ENCODE measurements around the gene SLC22A5.

SLC22A5 gene

DNA sequence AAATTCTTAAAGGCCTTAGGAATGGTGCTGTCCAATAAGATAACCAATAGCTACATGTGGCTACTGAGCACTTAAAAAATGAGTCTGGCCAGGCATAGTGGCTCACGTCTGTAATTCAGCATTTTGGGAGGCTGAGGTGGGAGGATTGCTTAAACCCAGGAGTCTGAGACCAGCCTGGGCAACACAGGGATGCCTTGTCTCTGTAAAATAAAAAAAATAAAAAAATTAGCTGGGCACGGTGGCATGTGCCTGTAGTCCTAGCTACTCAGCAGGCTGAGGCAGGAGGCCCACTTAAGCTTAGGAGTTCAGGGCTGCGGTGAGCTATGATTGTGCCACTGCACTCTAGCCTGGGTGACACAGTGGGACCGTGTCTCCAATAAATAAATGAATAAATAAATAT lies 1.3 kb upstream of the SLC22A5 start:
- no peak for DNase-seq

DNA sequence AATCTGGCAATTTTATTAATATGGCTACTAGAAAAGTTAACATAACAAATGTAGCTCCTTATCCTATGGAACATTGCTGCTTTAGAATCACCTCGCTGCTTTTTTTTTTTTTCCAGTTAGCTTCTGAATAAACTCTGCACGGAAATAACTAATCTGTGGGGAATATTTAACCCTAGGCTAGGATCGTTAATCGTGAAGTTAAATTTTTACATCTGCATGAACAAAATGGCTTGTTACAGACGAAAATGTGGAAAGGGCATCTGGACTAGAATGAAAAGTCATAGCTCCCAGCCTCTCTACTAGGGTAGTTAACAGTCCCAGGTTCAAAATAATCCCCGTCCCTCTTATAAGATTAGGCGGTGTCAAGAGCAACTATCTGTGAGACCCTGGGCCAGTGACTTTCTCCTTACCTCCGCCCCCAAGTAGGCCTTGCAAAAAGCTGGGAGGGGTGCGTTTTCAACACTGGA lies 470 bp upstream of the SLC22A5 start:
- DNase-seq: peak; percentile 26

DNA sequence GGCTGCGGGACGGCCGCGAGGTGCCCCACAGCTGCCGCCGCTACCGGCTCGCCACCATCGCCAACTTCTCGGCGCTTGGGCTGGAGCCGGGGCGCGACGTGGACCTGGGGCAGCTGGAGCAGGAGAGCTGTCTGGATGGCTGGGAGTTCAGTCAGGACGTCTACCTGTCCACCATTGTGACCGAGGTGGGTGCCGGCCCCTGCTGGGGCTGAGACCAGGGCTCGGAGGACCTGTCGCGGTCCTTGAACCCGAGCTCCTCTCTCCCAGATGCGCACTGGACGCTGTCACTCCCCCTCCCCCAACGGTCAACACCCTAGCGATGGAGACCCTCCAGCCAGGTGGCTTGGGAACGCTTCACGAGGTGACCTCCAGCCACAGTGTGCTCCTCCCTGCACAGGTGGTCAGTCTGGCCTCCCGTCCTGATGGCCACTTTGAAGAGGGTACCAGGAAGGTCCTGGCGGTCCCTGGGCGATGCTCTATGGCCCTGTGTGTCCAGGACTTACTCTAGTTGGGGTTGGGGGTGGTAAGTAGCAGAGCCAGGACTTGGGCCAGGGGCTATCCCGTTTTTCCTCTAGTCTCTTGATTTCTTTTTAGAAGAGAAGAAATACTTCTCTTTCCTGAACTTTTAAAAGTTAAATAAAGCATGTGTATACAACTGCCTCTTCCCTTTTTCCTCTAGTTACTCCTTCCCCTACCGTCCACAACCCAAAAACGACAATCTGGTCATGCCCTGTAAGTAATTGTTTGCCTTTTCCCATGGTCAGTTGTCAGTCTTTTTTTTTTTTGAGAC lies 866 bp downstream of the SLC22A5 start:
- DNase-seq: no peak

DNA sequence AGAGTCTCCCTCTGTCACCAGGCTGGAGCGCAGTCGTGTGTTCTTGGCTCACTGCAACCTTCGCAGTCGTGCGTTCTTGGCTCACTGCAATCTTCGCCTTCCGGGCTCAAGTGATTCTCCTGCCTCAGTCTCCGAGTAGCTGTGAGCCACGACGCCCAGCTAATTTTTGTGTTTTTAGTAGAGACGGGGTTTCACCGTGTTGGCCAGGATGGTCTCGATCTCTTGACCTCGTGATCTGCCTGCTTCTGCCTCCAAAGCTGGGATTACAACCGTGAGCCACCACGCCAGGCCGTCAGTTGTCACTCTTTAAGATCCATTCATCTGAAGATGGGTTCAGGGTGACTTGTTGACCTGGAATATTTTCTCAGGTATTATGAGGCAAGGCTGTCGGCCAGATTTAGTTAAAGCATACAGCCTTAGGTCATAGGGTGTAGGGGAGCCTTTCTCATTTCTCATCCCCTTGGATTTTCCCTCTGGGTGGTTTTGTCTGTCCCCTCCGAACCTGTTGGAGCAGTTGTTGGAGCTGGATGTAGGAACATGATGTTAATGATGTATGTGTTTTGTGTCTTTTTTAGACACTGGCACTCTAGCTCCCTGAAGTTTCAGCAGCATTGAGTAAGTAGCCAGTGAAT lies 1.6 kb downstream of the SLC22A5 start:
- DNase-seq: no peak

DNA sequence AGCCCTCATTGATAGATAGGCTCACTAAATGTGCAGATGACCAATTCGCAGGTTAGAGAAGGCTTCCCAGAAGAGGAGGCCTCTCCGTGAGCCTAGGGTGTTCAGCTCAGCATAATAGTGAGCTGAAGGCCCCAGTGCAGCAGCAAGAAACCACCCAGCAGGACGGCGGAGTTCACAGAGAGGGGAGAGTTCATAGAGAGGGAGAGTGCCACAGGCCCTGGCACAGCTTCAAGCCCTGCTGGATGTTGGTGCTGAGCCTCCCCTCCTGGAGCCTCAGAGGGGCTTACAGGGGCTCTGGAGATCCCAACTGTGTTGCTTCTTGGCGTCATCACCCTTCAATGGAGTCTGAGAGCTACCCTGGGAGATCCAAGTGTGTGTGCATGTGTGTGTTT lies 2.1 kb downstream of the SLC22A5 start:
- no peak for DNase-seq

DNA sequence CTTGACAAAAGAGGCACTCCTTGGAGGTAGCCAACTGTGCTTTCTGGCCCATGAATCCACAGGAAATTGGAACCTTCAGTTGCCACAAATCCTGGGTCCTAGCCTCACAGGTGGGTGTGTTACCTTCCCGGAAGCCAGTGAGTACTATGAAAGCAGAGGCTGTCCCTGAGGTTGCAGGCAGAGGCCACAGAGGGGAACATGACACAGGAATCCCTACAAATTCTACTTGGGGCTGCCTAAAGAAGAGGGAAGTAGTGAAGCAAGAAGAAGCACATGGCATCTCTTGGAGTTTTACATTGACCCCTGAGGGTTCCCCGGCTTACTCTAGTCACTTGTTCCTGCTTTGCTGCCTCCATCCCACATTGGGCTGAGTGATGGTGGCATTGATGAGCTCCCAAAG lies 2.6 kb downstream of the SLC22A5 start:
- DNase-seq: no peak

DNA sequence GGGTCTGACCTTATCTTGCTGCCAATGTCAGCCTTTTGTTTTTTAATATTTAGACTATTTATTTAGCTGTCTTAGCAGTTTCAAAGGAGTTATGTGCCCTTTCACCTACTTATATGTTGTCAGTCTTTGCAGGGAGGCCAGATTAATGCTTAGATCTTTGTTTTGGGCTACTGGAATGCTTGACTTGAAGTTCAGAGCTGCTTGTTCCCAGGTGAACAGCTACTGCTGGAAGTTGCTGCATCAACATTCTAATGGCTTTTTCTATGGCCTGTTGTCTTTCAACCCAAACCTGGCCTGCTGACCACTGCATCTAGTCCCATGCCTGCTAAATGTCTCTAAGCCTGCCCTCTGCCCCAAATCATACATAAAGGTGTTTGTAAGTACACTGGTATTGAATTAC lies 3.0 kb downstream of the SLC22A5 start:
- DNase-seq: no peak

DNA sequence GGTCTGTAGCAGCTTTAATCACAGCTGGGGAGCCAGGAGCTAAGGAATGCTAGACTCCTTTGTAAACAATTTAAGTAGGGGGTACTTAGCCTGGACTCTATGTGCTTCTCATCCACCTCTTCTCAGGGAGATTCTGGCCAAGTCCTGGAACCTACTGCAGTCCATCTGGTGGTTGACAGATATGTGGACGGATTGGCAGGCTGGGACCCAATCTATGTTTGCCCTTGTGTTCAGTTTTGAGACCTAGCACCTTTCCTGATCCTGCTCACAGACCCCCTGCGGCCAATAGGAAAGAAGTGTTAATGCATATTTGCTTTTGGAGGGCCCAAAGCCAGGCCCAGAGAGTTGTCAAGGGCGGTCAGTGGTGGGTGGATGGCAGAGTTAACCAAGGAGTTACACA lies 6.4 kb downstream of the SLC22A5 start:
- DNase-seq: no peak

DNA sequence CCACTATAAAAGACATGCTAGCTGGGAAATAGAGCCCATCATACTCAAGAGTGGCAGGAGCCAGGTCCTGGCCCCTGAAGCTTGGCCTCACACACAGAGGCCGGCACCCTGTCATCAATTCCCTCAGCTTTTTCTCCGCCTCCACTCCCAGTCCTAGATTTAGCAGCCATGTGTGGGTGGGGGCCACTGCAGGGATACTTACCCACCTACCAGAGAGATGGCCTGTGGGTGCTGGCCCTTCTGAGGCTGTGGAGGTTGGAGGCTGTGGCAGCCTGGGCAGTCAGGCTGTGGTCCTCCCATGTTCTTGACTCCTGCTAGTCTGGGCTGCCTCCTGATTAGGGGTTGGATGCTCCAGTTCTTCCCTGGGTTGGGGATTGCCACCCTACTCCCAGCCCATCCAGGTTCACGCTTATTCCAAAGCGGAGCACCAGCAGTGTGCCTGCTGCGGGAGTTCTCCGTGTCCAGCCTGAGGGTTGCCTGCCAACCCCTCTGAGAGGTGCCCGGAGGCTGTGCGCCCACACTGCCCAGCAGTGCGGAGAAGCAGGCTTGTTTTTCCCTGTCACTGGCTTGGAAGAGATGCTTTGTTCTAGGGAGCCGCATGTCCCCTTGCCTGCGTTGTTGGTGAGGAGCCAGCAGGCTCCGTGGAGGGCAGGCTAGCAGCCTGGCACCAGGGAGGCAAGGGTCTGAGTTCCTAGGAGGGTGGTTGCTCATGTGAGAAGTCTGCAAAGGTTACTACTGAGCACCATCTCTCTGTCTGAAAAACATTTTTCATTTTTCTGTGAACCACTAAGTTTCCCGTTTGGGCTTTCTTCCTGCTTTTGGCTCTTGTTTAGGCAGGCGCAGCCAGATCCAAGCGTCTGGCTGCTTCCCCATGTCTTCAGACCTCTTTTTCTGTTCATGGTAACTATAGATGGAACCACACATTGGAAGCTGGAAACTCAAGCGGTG lies 7.5 kb downstream of the SLC22A5 start:
- DNase-seq: no peak

DNA sequence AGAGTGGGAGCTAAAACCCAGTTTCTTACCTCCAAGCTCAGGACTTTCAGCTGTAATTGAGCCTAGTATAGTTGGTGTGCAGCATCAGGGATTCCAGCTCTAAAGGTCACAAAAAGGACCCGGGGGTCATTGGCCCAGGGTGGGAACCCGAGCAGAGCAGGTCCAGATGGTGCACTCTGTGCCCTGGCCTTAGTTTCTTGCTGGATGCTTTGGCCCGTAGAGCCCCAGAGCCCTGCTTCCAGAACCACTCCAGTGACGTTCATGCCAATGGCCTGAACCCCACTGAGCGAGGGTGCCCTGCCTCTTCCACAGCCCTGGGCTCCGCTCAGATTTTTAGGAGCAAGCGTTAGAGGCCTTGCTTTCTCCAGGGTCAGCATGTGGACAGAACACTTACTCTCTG lies 8.2 kb downstream of the SLC22A5 start:
- no peak for DNase-seq

DNA sequence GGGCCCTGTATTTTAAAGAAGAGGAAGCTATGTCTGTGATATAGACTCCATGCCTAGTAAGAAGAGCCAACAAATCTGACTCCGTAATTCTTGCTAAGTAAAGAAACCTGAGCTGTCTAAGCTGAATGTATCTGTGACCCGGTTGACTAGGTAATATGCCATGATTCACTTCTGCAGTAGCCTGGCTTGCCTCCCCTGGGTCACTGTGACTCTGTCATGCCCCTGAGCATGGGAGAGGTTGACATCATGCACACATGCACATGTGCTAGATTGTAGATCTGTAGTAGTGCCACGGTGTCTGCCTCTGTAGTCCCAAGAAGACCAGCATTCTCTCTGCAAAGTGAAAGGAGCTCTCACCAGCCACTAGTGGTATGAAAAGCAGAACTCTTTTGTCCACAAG lies 9.1 kb downstream of the SLC22A5 start:
- DNase-seq: no peak

DNA sequence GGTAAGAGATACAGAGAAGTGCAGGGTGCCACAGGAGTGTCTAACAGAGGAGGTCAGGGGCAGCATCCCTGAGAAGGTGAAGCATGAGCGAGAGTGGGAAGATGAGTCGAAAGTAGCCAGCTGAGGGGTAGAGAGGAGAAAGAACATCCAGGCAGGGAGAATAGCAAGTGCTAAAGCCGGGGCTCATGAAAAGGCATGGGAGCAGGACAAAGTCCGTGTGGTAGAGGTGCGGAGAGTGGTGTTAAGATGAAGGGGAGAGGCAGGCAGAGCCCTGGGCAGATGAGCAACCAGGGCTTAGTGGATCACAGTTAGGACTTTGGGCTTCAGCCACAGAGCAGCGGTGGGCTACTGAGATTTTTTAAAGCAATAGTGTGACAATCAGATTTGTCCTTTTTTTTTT lies 10.5 kb downstream of the SLC22A5 start:
- DNase-seq: no peak

DNA sequence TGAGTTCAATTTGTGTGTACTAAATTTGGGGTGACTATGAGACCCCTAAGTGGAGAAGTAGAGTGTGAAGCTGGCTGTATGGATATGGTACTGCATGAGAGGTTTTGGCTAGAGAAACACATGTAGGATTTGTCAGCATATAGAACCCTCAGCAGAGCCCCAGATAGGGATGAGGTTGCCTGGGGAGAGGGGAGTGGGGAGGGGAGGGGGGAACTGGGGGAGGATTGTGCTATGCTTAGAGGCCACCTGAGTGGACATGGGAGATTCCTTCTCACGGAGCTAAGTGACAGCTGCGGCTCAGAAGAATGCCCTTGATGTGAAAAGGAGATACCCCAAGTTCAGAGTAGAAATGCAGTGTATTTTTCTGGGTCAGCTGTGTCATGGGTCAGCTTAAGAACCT lies 11.2 kb downstream of the SLC22A5 start:
- no peak for DNase-seq

DNA sequence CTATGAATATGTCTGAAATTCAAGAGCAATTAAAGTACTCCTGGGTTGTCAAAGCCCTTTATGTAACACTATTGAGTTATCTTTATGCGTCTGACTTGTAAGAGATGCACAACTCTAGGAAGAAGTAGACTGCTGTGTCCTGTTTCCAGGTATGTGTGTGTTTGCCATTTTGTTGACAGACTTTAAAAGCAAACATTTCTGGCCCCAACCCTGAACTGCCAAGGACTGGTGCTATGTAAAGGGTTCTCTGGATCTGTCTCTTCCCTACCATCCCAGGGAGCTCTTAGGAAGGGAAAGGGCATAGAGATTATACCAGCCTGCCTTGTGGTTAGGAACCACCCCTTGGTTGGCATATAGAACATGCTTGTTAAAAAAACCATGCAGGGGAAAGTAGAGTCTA lies 12.1 kb downstream of the SLC22A5 start:
- DNase-seq: no peak

DNA sequence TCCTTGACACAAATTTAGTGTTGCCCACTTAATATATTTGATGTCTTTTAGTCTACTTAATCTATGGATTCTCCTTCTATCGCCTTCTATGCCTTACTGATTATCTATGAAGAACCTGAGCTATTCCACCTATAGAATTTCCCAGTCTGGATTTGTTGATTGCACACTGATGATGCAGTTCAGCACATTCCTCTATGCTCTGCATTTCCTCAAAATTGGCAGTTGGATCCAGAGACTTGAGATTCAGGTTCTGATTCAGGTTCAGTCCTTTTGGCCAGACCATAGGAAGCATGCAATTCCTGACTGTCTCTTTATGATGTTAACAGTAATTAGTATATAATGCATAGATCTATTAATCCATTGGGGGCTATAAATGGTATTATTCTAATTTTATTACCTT lies 13.8 kb downstream of the SLC22A5 start:
- DNase-seq: no peak

DNA sequence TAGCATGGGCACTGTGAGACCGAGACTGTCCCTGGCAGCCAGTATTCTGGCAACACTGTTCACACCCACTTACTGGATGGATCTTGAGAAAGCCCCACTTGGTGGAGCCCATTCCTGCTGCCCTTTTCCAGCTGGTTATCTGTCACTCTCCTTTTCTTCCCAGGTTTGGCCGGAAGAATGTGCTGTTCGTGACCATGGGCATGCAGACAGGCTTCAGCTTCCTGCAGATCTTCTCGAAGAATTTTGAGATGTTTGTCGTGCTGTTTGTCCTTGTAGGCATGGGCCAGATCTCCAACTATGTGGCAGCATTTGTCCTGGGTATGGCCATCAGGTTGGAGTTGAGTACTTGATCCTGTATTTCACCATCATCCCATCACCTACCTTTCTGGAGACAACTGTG lies 14.5 kb downstream of the SLC22A5 start:
- no peak for DNase-seq

DNA sequence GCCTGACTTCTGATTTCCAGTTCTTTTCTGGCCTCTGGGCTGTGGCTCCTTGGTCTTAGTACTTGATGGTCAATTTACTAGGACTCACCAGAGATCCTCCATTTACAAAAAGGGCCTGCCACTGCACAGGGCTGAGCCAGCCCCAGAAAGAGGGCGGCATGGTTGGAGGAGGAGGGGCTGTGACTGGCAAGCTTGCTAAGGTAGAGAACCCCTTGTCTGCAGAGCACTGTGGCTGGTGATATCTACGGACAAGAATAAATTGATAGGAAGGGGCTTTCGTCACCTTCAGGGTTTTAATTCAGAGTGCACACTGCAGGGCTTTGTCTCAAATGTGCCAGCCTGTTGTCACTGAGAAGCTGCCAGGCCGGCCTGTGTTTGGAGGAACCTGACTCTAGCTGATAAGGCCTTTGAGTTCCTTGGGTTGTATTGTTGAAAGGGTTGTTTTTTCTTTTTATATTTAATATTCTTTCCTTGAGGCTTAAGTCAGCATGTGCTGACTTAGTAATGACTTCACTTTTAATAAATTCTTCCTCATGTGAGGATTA lies 15.1 kb downstream of the SLC22A5 start:
- DNase-seq: no peak

DNA sequence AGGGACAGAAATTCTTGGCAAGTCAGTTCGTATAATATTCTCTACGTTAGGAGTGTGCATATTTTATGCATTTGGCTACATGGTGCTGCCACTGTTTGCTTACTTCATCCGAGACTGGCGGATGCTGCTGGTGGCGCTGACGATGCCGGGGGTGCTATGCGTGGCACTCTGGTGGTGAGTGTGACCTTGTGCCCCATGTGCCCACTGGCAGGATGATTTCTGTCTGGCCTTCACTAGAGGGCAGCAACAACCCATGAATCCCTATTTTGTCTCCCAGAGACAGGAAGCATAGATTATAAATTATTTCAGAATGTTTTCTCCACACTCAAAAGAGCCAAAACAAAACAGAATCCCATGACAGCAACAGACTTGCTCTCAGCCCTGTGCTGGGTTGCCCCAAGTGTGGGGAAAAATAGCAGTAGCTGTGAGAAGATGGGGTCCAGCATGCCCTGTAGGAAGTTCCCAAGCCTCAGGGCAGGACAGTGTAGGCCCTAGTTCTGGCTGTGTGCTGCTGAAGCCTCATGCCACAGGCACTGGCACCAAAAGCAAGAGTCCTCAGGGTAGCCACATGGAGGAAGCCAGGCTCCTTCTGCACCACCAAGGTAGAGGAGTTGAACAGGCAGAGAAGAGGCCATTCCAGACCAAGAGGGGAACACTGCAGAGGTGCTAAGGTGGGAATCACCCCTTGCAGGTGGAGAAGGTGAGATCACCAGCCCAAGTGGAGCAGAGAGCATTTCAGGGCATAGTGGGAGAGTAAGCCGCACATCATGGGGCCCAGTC lies 16.0 kb downstream of the SLC22A5 start:
- DNase-seq: no peak

DNA sequence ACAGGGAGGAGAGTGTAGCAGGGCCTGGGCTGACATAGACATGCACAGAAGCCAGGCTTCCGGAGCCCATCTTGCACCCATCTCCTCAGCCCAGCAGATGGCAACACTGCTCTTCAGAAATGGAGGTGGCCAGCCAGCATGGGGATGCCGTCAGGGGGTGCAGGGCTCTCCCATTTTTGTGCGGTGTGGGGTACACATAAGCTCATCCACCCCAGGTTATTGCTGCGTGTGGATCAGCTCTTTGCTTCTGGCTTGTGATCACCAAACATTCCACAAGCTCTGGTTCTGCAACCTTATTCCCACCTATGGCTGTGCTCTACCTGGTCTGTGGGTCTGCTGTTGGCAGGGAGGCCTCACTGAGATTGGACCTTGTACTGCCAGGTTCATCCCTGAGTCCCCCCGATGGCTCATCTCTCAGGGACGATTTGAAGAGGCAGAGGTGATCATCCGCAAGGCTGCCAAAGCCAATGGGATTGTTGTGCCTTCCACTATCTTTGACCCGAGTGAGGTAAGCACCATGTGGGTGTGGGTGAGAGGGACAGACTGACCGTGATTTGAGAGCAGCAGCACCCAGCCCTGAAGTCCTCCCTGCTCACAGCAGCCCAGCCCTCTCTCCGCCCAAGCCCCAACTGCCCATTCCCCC lies 17.3 kb downstream of the SLC22A5 start:
- DNase-seq: peak; percentile 9

DNA sequence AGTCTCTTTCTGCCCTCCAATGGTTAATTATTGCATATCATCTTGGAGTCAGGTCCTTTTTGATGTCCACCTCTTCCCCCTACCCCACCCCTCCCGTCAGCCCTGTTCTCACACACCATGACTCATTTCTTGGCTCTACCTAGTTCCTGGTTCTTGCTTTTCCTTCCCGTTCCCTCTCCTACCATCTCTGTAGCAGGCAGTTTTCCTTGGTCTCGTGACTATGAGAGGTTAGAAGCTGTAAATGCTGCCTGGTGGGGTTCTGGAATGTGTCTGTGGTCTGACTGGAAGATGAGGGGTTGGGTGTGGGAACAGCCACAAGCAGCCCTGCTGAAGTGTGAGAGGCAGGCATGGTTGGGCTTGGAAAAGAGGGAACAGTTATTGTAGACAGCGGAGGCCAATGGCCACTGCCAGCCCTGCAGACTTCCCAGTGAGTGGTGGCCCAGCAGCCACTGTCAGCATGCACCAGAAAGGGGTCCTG lies 18.2 kb downstream of the SLC22A5 start:
- DNase-seq: no peak

DNA sequence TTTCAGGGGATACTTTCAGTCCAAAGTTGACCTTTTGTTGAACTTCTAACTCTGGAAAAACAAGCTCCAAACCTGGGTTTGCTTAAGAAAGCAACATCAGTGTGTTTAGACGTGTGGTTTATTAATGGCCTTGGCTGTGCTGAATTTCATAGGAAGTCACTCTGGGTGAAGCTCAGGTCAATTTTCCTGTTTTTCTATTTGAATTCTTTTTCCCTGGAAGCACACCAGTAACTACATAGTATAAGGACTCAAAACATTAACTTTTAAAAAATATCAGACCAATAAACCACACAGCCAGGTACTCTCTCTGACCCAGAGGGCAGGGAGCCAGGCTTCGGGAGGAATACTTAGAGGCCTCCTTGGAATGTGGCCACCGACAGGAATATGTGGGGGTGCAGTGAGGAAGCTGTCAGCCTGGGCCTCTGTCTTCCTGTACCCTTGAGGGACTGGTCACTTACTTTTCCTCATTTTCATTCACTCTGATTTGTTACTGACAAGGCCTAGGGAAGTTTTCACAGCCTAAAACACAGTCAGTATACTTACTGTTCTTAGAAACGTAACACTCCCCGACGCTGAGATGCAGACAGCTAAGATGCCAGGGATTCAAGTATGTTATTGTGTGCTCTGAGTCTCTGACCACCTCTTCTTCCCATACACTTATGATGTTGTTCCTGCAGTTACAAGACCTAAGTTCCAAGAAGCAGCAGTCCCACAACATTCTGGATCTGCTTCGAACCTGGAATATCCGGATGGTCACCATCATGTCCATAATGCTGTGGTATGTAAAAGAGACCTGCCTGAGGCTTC lies 18.9 kb downstream of the SLC22A5 start:
- DNase-seq: no peak

Measured in NCI-H2227 treated with DMSO at 0.1 percent for 48 hours (cell line).